NCI-H2227 (cell line): ENCODE data around the gene CDH15.
"Not testable (repeated sequence)": the region's sequence is repeated elsewhere in the genome, so short reads cannot be mapped to it uniquely, and the experiment has no call there.

ENCODE experiments used
- DNase-seq: peaks from one replicate; lab custom pipeline; 2025; ENCODE audit not compliant: unreplicated experiment; lab: John Stamatoyannopoulos, UW

CDH15 gene

GRCh38 chr16:89172171-89172527, 601 bp downstream of the CDH15 start:
- no peak for DNase-seq

GRCh38 chr16:89172528-89173173, 1.1 kb downstream of the CDH15 start:
- DNase-seq, result no peak

GRCh38 chr16:89173174-89173921, 1.8 kb downstream of the CDH15 start:
- DNase-seq, result no peak

- DNase-seq, result no peak
These were observed 2.7 kb downstream of the CDH15 start for GRCh38 chr16:89174055-89174827.

GRCh38 chr16:89174877-89175276, 3.3 kb downstream of the CDH15 start:
- no peak for DNase-seq

GRCh38 chr16:89175280-89176146, 4.0 kb downstream of the CDH15 start:
- no peak for DNase-seq

- DNase-seq, result no peak
These were observed 4.7 kb downstream of the CDH15 start for GRCh38 chr16:89176147-89176690.

- DNase-seq, result no peak
These were observed 5.2 kb downstream of the CDH15 start for GRCh38 chr16:89176717-89177116.

GRCh38 chr16:89177501-89177900, 6.0 kb downstream of the CDH15 start:
- no peak for DNase-seq

GRCh38 chr16:89178453-89179147, 7.1 kb downstream of the CDH15 start:
- DNase-seq, result no peak

GRCh38 chr16:89179148-89179484, 7.6 kb downstream of the CDH15 start:
- DNase-seq, result no peak

- DNase-seq, result no peak
These were observed 8.2 kb downstream of the CDH15 start for GRCh38 chr16:89179656-89180315.

GRCh38 chr16:89183463-89183862, 11.9 kb downstream of the CDH15 start:
- DNase-seq, result no peak

GRCh38 chr16:89183975-89184676, 12.6 kb downstream of the CDH15 start:
- no peak for DNase-seq

GRCh38 chr16:89184677-89184932, 13.1 kb downstream of the CDH15 start:
- DNase-seq, result no peak

- DNase-seq, result peak; percentile 16
These were observed 13.6 kb downstream of the CDH15 start for GRCh38 chr16:89184933-89185794.

- DNase-seq, result not testable (repeated sequence)
These were observed 14.5 kb downstream of the CDH15 start for GRCh38 chr16:89185887-89186592.

- DNase-seq, result not testable (repeated sequence)
These were observed 15.1 kb downstream of the CDH15 start for GRCh38 chr16:89186593-89187031.
